ENCODE data around the gene ACBD4.

ACBD4 gene

GRCh38 chr17:45171338-45172231, 36.1 kb downstream of the ACBD4 start:
- H3K4me1 ChIP-seq (ENCODE audit: insufficient read depth, low read length) = peaks cover 28% of the 10 kb centered on the region
- no peaks in the 10 kb centered on the region for H3K27me3 ChIP-seq (ENCODE audit: insufficient read depth, low read length)
- no peak overlapping the region; the same call in 1 of the 2 replicates for H3K4me3 ChIP-seq (ENCODE audit: low read length)
- peak overlapping the region; percentile 77 for H3K27ac ChIP-seq (ENCODE audit: low read length)
- peaks cover 8% of the 10 kb centered on the region; the same call in 1 of the 2 replicates for H3K36me3 ChIP-seq (ENCODE audit: insufficient read depth, low read depth, low read length)
- peak overlapping the region; percentile 58; the same call in 1 of the 2 replicates for H3K9ac ChIP-seq (ENCODE audit: low read depth, low read length)
- H3K9me3 ChIP-seq (ENCODE audit: insufficient read depth, low read depth, low read length) = no peaks in the 10 kb centered on the region

GRCh38 chr17:45172232-45172540, 36.7 kb downstream of the ACBD4 start:
- Histone ChIP-seq H3K9me3 (ENCODE audit: insufficient read depth, low read depth, low read length) (no peaks in the 10 kb centered on the region), H3K36me3 (ENCODE audit: insufficient read depth, low read depth, low read length) (peaks cover 8% of the 10 kb centered on the region; the same call in 1 of the 2 replicates), H3K27ac (ENCODE audit: low read length) (peak overlapping the region; percentile 62), H3K9ac (ENCODE audit: low read depth, low read length) (peak overlapping the region; percentile 58; the same call in 1 of the 2 replicates), H3K4me3 (ENCODE audit: low read length) (no peak overlapping the region; the same call in 1 of the 2 replicates), H3K4me1 (ENCODE audit: insufficient read depth, low read length) (peaks cover 28% of the 10 kb centered on the region), H3K27me3 (ENCODE audit: insufficient read depth, low read length) (no peaks in the 10 kb centered on the region)

- no peak overlapping the region for H3K4me3 ChIP-seq (ENCODE audit: low read length)
- peak overlapping the region; percentile 71; the same call in 1 of the 2 replicates for H3K9ac ChIP-seq (ENCODE audit: low read depth, low read length)
- H3K4me1 ChIP-seq (ENCODE audit: insufficient read depth, low read length) = peaks cover 28% of the 10 kb centered on the region
- no peaks in the 10 kb centered on the region for H3K9me3 ChIP-seq (ENCODE audit: insufficient read depth, low read depth, low read length)
- no peaks in the 10 kb centered on the region for H3K27me3 ChIP-seq (ENCODE audit: insufficient read depth, low read length)
- peaks cover 8% of the 10 kb centered on the region; the same call in 1 of the 2 replicates for H3K36me3 ChIP-seq (ENCODE audit: insufficient read depth, low read depth, low read length)
- peak overlapping the region; percentile 62 for H3K27ac ChIP-seq (ENCODE audit: low read length)
Observed at GRCh38 chr17:45172541-45173286, 37.2 kb downstream of the ACBD4 start.

- H3K27ac ChIP-seq (ENCODE audit: low read length) = no peak overlapping the region
- H3K4me1 ChIP-seq (ENCODE audit: insufficient read depth, low read length) = peaks cover 20% of the 10 kb centered on the region
- no peaks in the 10 kb centered on the region for H3K9me3 ChIP-seq (ENCODE audit: insufficient read depth, low read depth, low read length)
- no peak overlapping the region for H3K9ac ChIP-seq (ENCODE audit: low read depth, low read length)
- H3K4me3 ChIP-seq (ENCODE audit: low read length) = no peak overlapping the region
- H3K27me3 ChIP-seq (ENCODE audit: insufficient read depth, low read length) = no peaks in the 10 kb centered on the region
- no peaks in the 10 kb centered on the region for H3K36me3 ChIP-seq (ENCODE audit: insufficient read depth, low read depth, low read length)
Observed at GRCh38 chr17:45175759-45176115, 40.2 kb downstream of the ACBD4 start.

GRCh38 chr17:45177563-45177962, 42.1 kb downstream of the ACBD4 start:
- H3K9ac ChIP-seq (ENCODE audit: low read depth, low read length) = no peak overlapping the region
- no peaks in the 10 kb centered on the region for H3K36me3 ChIP-seq (ENCODE audit: insufficient read depth, low read depth, low read length)
- no peaks in the 10 kb centered on the region for H3K27me3 ChIP-seq (ENCODE audit: insufficient read depth, low read length)
- no peak overlapping the region for H3K27ac ChIP-seq (ENCODE audit: low read length)
- H3K9me3 ChIP-seq (ENCODE audit: insufficient read depth, low read depth, low read length) = no peaks in the 10 kb centered on the region
- no peak overlapping the region for H3K4me3 ChIP-seq (ENCODE audit: low read length)
- peaks cover 6% of the 10 kb centered on the region for H3K4me1 ChIP-seq (ENCODE audit: insufficient read depth, low read length)

GRCh38 chr17:45184144-45184543, 48.7 kb downstream of the ACBD4 start:
- Histone ChIP-seq H3K4me3 (ENCODE audit: low read length) (no peak overlapping the region), H3K4me1 (ENCODE audit: insufficient read depth, low read length) (no peaks in the 10 kb centered on the region), H3K9ac (ENCODE audit: low read depth, low read length) (no peak overlapping the region), H3K27me3 (ENCODE audit: insufficient read depth, low read length) (no peaks in the 10 kb centered on the region), H3K27ac (ENCODE audit: low read length) (no peak overlapping the region), H3K9me3 (ENCODE audit: insufficient read depth, low read depth, low read length) (no peaks in the 10 kb centered on the region), H3K36me3 (ENCODE audit: insufficient read depth, low read depth, low read length) (no peaks in the 10 kb centered on the region)

- no peak overlapping the region for H3K27ac ChIP-seq (ENCODE audit: low read length)
- H3K4me3 ChIP-seq (ENCODE audit: low read length) = no peak overlapping the region
- no peaks in the 10 kb centered on the region for H3K4me1 ChIP-seq (ENCODE audit: insufficient read depth, low read length)
- no peak overlapping the region for H3K9ac ChIP-seq (ENCODE audit: low read depth, low read length)
- H3K27me3 ChIP-seq (ENCODE audit: insufficient read depth, low read length) = no peaks in the 10 kb centered on the region
- H3K36me3 ChIP-seq (ENCODE audit: insufficient read depth, low read depth, low read length) = no peaks in the 10 kb centered on the region
- H3K9me3 ChIP-seq (ENCODE audit: insufficient read depth, low read depth, low read length) = no peaks in the 10 kb centered on the region
Observed at GRCh38 chr17:45186801-45187354, 51.4 kb downstream of the ACBD4 start.

- Histone ChIP-seq H3K4me1 (ENCODE audit: insufficient read depth, low read length) (no peaks in the 10 kb centered on the region), H3K4me3 (ENCODE audit: low read length) (no peak overlapping the region), H3K27ac (ENCODE audit: low read length) (no peak overlapping the region), H3K27me3 (ENCODE audit: insufficient read depth, low read length) (no peaks in the 10 kb centered on the region), H3K9ac (ENCODE audit: low read depth, low read length) (no peak overlapping the region), H3K36me3 (ENCODE audit: insufficient read depth, low read depth, low read length) (no peaks in the 10 kb centered on the region), H3K9me3 (ENCODE audit: insufficient read depth, low read depth, low read length) (no peaks in the 10 kb centered on the region)
Observed at GRCh38 chr17:45189009-45189408, 53.5 kb downstream of the ACBD4 start.

- Histone ChIP-seq H3K27me3 (ENCODE audit: insufficient read depth, low read length) (no peaks in the 10 kb centered on the region), H3K9ac (ENCODE audit: low read depth, low read length) (no peak overlapping the region), H3K9me3 (ENCODE audit: insufficient read depth, low read depth, low read length) (no peaks in the 10 kb centered on the region), H3K4me1 (ENCODE audit: insufficient read depth, low read length) (no peaks in the 10 kb centered on the region), H3K4me3 (ENCODE audit: low read length) (no peak overlapping the region), H3K36me3 (ENCODE audit: insufficient read depth, low read depth, low read length) (no peaks in the 10 kb centered on the region), H3K27ac (ENCODE audit: low read length) (no peak overlapping the region)
Observed at GRCh38 chr17:45190503-45191255, 55.2 kb downstream of the ACBD4 start.

Measured in iPS-20b (cell line).